Esophagus squamous epithelium (tissue), 4 donors: Measurements from ENCODE around the gene CCDC187.

ENCODE experiments used
- CTCF ChIP-seq, 6 experiments: fragments of 450-650 bp in 4 of 6; fragments of 200-600 bp in 2 of 6; sonication (generic) in 2 of 6; IDR thresholded peaks; one replicate each; pipeline ENCODE4 v1.5.1; 2016 to 2019; ENCODE audit warnings: antibody characterized with exemption in 6 of 6, mild to moderate bottlenecking in 4 of 6, moderate library complexity in 4 of 6
- POLR2A ChIP-seq, 4 donors: fragments of 450-650 bp; IDR thresholded peaks; one replicate each; pipeline ENCODE4 v1.6.1; 2017; ENCODE audit warnings: antibody characterized with exemption in 4 of 4, mild to moderate bottlenecking in 4 of 4, moderate library complexity in 3 of 4

- TF ChIP-seq CTCF (IDR thresholded peaks at IDR 0.05): no peak
- TF ChIP-seq POLR2A (IDR thresholded peaks at IDR 0.05): no peak
These were observed 11.8 kb downstream of the CCDC187 start for GRCh38 chr9:136292026-136292538.
